PFSK-1 (cell line): ENCODE data around the gene SMAD3.

Experiments used
- POLR2AphosphoS5 ChIP-seq: IDR thresholded peaks from 2 replicates; pipeline ENCODE4 v1.6.1; 2012; ENCODE audit warnings: low read depth, mild to moderate bottlenecking, control low read depth, low read length, moderate library complexity
- SIN3A ChIP-seq: IDR thresholded peaks from 2 replicates; pipeline ENCODE4 v1.6.1; 2012; ENCODE audit warnings: mild to moderate bottlenecking, low read length, moderate library complexity, borderline replicate concordance; ENCODE audit not compliant: insufficient read depth
- TAF1 ChIP-seq: IDR thresholded peaks from 2 replicates; pipeline ENCODE4 v1.6.1; 2012; ENCODE audit warnings: low read length, control low read depth, borderline replicate concordance; ENCODE audit not compliant: insufficient read depth
- TF ChIP-seq, protein P1 (sequence below), 2 experiments: IDR thresholded peaks; 2 replicates each; pipeline versions ENCODE4 v1.6.1 to v1.8.0; 2011 to 2012; ENCODE audit warnings: low read depth in 2 of 2, low read length in 2 of 2, control low read depth in 1 of 2, inconsistent platforms in 1 of 2, mild to moderate bottlenecking in 1 of 2, moderate library complexity in 1 of 2; ENCODE audit not compliant: insufficient read depth in 1 of 2

GRCh38 chr15:67136802-67137201 lies 71.4 kb downstream of the SMAD3 start:
- TF ChIP-seq POLR2AphosphoS5 (no peak), TAF1 (no peak), SIN3A (no peak)
- TF ChIP-seq, protein P1, sequence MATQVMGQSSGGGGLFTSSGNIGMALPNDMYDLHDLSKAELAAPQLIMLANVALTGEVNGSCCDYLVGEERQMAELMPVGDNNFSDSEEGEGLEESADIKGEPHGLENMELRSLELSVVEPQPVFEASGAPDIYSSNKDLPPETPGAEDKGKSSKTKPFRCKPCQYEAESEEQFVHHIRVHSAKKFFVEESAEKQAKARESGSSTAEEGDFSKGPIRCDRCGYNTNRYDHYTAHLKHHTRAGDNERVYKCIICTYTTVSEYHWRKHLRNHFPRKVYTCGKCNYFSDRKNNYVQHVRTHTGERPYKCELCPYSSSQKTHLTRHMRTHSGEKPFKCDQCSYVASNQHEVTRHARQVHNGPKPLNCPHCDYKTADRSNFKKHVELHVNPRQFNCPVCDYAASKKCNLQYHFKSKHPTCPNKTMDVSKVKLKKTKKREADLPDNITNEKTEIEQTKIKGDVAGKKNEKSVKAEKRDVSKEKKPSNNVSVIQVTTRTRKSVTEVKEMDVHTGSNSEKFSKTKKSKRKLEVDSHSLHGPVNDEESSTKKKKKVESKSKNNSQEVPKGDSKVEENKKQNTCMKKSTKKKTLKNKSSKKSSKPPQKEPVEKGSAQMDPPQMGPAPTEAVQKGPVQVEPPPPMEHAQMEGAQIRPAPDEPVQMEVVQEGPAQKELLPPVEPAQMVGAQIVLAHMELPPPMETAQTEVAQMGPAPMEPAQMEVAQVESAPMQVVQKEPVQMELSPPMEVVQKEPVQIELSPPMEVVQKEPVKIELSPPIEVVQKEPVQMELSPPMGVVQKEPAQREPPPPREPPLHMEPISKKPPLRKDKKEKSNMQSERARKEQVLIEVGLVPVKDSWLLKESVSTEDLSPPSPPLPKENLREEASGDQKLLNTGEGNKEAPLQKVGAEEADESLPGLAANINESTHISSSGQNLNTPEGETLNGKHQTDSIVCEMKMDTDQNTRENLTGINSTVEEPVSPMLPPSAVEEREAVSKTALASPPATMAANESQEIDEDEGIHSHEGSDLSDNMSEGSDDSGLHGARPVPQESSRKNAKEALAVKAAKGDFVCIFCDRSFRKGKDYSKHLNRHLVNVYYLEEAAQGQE (IDR thresholded peaks at IDR 0.05; ENCODE audit: insufficient read depth in 1 of 2, low read depth in 2 of 2, low read length in 2 of 2) = no peak
